ENCODE results near the gene CTXN2. TPM values are rescaled to one million over a fixed set of nuclear protein-coding genes. Genes with fewer than 3 reads are reported as not detected.

The CTXN2 gene
- total and polyA plus RNA-seq, 2 of the 13 experiments (the other 11 are each of a cell fraction or from before 2014, with no cell fraction given), result not detected

DNA sequence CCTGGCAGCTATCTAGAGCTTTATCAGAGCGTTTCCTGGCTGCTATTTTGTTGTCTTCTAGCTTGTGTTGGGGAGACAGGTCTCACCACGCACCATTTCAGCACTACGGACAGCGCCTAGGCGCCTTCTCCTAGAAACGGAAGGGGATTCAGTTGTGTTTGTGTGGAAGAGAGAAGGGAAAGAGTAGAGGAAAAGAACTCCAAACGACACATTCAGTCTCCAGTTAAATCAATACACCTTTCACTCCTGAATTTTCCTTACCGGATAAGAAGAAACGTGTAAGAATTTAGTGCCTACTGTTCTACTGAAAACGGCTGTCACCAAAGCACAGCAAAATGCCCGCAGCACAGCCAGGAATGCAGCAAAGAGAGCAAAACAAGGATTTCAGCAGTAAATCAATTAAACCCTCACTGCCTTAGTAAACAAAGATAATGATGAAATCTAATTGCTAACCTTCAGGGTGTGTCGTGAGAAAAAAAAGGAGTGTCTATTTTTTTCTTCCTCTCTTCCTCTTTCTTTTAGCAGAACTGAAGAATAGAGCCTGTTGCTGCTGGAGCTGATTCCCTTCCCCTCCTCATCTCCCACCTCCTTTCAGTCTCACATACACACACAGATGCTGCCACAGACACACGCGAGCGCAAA, 412 bp upstream of the CTXN2 start (continued):
- 0 out of 2 replicates have a peak, but pooled peaks have one; percentile 47 for TF ChIP-seq MEIS2 (CRISPR knock-in tag; IDR thresholded peaks at IDR 0.05)
- TF ChIP-seq EP300 (IDR thresholded peaks at IDR 0.05; ENCODE audit: low read depth in 2 of 2, low read length in 2 of 2), result no peak
- no peak for TF ChIP-seq EP300 (CRISPR knock-in tag; IDR thresholded peaks at IDR 0.05; ENCODE audit: borderline replicate concordance)
- no peak for TF ChIP-seq ZNF205 (CRISPR knock-in tag; IDR thresholded peaks at IDR 0.05)
- no peak for TF ChIP-seq ZNF850 (CRISPR knock-in tag; conservative IDR thresholded peaks at IDR 0.05)
- TF ChIP-seq ZNF333 (CRISPR knock-in tag; IDR thresholded peaks at IDR 0.05; ENCODE audit: borderline replicate concordance), result no peak
- TF ChIP-seq SMARCC2 (IDR thresholded peaks at IDR 0.05), result no peak
- TF ChIP-seq JDP2 (CRISPR knock-in tag; IDR thresholded peaks at IDR 0.05; ENCODE audit: borderline replicate concordance), result no peak; the same call in 1 of the 2 replicates
- no peak for TF ChIP-seq ZNF878 (CRISPR knock-in tag; IDR thresholded peaks at IDR 0.05)
- no peak for TF ChIP-seq ZGPAT (CRISPR knock-in tag; IDR thresholded peaks at IDR 0.05)
- TF ChIP-seq PAXIP1 (CRISPR knock-in tag; conservative IDR thresholded peaks at IDR 0.05), result no peak
- TF ChIP-seq ZNF496 (CRISPR knock-in tag; IDR thresholded peaks at IDR 0.05; ENCODE audit: insufficient replicate concordance), result no peak
- TF ChIP-seq, protein P1, sequence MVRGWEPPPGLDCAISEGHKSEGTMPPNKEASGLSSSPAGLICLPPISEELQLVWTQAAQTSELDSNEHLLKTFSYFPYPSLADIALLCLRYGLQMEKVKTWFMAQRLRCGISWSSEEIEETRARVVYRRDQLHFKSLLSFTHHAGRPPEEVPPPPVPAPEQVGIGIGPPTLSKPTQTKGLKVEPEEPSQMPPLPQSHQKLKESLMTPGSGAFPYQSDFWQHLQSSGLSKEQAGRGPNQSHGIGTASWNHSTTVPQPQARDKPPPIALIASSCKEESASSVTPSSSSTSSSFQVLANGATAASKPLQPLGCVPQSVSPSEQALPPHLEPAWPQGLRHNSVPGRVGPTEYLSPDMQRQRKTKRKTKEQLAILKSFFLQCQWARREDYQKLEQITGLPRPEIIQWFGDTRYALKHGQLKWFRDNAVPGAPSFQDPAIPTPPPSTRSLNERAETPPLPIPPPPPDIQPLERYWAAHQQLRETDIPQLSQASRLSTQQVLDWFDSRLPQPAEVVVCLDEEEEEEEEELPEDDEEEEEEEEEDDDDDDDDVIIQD (CRISPR knock-in tag; IDR thresholded peaks at IDR 0.05; ENCODE audit: low read depth), result no peak
- TF ChIP-seq XBP1 (CRISPR knock-in tag; IDR thresholded peaks at IDR 0.05), result no peak
- no peak for TF ChIP-seq RBM22 (optimal IDR thresholded peaks at IDR 0.05; ENCODE audit: low read length)
- no peak for TF ChIP-seq PLSCR1 (CRISPR knock-in tag; IDR thresholded peaks at IDR 0.05; ENCODE audit: borderline replicate concordance)
- TF ChIP-seq, protein P2, sequence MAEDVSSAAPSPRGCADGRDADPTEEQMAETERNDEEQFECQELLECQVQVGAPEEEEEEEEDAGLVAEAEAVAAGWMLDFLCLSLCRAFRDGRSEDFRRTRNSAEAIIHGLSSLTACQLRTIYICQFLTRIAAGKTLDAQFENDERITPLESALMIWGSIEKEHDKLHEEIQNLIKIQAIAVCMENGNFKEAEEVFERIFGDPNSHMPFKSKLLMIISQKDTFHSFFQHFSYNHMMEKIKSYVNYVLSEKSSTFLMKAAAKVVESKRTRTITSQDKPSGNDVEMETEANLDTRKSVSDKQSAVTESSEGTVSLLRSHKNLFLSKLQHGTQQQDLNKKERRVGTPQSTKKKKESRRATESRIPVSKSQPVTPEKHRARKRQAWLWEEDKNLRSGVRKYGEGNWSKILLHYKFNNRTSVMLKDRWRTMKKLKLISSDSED (CRISPR knock-in tag; IDR thresholded peaks at IDR 0.05), result no peak
- no peak for TF ChIP-seq TAF15 (IDR thresholded peaks at IDR 0.05; ENCODE audit: low read depth, low read length, poor library complexity, severe bottlenecking)
- TF ChIP-seq ZNF567 (CRISPR knock-in tag; IDR thresholded peaks at IDR 0.05; ENCODE audit: borderline replicate concordance), result no peak

Measured in HepG2 (cell line).